ENCODE data around the gene CLEC3B. TPM values are rescaled to one million over a fixed set of nuclear protein-coding genes. Genes with fewer than 3 reads are reported as not detected.

CLEC3B gene
- total RNA-seq, 4 donors from 2014 or later = 58.9 to 297 (median 125) TPM

DNA sequence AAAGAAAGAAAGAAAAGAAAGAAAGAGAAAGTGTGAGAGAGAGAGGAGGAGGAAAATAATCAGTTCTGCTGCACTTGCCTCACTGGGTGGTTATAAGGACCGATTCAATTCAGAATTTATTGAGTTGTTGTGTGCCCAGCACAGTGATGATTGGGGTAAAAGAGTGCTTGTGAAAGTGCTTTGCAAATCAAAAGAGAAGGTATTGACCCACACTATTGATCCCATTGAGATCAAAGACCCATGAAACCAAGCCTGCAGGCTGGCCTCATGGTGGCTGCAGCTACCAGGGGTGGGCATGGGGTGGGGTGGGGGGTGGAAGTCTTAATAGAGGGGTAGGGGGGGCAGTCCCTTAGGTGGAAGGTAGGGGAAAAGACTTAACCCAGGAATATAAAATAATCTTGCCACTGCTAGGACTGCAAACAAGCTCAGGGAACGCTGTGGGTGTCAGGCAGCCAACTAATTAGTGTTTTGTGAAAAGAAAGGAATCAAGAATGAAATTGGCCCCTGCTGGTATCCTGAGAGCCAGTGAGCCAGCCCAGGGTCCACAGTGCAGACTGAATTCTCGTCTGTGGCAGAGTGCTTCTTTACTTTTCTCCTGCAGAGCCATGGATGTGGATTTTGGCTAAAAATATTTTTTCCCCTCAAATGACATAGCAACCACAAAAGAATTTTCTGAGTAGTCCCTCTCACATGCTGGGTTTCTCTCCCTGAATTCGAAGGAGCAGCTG lies 34.2 kb downstream of the CLEC3B start:
- TF ChIP-seq, protein P1, sequence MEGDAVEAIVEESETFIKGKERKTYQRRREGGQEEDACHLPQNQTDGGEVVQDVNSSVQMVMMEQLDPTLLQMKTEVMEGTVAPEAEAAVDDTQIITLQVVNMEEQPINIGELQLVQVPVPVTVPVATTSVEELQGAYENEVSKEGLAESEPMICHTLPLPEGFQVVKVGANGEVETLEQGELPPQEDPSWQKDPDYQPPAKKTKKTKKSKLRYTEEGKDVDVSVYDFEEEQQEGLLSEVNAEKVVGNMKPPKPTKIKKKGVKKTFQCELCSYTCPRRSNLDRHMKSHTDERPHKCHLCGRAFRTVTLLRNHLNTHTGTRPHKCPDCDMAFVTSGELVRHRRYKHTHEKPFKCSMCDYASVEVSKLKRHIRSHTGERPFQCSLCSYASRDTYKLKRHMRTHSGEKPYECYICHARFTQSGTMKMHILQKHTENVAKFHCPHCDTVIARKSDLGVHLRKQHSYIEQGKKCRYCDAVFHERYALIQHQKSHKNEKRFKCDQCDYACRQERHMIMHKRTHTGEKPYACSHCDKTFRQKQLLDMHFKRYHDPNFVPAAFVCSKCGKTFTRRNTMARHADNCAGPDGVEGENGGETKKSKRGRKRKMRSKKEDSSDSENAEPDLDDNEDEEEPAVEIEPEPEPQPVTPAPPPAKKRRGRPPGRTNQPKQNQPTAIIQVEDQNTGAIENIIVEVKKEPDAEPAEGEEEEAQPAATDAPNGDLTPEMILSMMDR (IDR thresholded peaks at IDR 0.05) = no peak
- ATAC-seq (ENCODE audit: low FRiP score) (no peak), DNase-seq (ENCODE audit: low spot score) (no peak)

DNA sequence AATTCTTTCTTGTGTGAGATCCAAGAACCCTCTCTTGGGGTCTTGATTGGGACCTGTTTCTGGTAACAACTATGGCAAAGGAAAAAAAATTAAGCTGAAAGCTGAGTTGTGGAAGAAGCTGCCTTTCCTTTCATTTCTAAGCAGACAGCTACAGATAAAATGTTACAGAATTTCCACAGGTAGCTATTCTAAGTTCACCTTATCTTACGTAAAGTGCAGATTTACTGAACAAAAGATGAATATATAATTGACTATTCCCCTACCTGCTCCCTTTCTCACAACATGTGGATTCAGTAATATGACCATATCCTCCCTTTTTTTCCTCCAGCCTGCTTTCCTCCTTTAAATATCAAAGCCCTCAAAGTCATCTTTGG lies 36.6 kb downstream of the CLEC3B start:
- ATAC-seq (ENCODE audit: low FRiP score) (no peak), DNase-seq (ENCODE audit: low spot score) (no peak)
- TF ChIP-seq, protein P1 (IDR thresholded peaks at IDR 0.05) = no peak

DNA sequence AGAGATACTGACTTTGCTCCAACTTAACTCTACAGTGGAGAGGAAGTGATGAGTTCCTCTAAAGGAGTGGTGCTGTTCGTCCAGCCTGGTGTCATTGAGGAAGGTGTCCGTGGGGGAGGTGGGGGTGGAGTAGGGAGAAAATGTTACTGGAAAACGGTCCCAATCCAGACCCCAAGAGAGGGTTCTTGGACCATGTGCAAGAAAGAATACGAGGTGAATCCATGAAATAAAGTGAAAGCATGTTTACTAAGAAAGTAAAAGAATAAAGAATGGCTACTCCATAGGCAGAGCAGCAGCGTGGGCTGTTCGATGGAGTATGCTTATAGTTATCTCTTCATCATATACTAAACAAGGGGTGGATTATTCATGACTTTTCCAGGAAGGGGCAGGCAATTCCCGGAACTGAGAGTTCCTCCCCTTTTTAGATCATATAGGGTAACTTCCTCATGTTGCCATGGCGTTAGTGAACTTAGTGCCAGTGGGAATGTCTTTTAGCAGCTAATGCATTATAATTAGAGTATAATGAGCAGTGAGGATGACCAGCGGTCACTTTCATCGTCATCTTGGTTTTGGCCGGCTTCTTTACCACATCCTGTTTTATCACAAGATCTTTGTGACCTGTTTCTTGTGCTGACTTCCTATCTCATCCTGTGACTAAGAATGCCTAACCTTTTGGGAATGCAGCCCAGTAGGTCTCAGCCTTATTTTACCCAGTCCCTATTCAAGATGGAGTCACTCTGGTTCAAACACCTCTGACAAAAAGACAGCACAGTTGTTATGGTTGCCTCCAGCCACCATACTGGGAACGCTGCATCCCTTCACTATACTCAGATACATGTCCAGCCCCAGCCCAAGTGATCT lies 38.6 kb downstream of the CLEC3B start:
- ATAC-seq (ENCODE audit: low FRiP score) (peak; percentile 24), DNase-seq (ENCODE audit: low spot score) (no peak)
- TF ChIP-seq, protein P1 (IDR thresholded peaks at IDR 0.05) = no peak

DNA sequence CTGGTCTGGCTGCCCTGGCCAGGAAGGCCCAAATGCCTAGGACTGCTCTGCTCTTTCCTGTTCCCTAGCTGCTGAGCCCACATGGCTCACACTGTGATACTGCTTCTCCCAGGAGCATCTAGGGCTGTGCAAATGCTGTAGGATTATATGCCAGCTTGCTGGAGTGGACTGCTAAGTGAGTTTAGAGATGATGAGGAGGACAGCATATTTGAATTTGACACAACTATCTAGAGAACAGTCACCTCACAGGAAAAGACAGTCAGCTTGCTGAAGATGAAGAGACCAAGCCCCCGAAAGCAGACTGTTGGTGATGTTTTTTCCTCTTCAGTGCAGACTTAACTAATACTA lies 39.2 kb downstream of the CLEC3B start:
- DNase-seq (ENCODE audit: low spot score) (no peak), ATAC-seq (ENCODE audit: low FRiP score) (no peak)

DNA sequence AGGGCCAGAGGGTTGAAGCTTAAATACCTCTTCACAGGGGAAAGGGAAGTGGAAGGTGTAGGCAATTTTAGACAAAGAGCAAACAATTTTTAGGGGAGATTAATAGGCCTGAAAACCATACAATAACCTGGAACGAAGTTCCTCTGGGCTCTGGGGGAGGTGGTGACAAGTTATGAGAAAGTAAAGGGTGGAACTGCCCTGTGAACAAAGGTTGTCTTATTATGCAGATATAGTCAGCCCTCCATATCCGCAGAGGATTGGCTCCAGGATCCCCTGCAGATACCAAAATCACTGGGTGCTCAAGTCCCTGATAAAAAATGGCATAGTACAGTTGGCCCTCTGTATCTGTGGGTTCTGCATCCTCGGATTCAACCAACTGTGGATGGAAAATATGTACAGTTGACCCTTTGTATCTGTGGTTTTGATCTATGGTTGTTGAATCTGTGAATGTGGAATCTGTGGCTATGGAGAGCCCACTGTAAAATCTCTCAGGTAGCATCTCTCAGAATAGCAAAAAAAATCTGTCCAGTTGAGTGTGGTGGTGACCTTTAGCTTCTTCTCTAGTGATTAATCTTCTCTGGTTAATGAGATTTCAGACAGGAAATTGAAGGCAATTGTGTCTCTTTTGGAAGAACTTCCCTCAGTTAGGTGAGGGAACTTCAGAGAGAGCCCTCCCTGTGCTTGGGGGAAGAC lies 40.2 kb downstream of the CLEC3B start:
- DNase-seq (ENCODE audit: low spot score) = no peak
- TF ChIP-seq, protein P1 (IDR thresholded peaks at IDR 0.05) = no peak
- ATAC-seq (ENCODE audit: low FRiP score) = no peak

More for the DNA sequence above, 39.2 kb downstream of the CLEC3B start:
- TF ChIP-seq, protein P1 (IDR thresholded peaks at IDR 0.05) = no peak

DNA sequence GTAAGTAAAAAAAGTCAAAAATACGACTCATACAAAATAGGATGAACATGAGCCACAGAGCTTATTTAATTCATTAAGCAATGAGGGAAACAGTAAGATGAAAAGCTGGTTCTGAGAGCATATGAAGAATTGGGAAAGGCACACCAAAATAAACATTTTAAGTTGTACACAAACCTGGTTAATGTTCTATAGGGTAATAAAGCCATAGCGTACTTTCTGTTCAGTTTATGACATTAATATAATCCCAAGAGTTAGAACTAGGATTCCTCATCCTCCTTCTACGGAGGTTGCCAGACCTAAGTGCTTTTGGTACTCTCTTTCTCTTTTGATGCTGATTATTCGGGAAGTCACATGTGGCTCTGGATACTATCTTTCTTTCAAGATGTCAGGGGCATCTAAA lies 41.4 kb downstream of the CLEC3B start:
- DNase-seq (ENCODE audit: low spot score) = no peak
- TF ChIP-seq, protein P1 (IDR thresholded peaks at IDR 0.05) = no peak
- ATAC-seq (ENCODE audit: low FRiP score) = no peak
